Sigmoid colon (tissue), 4 donors: Measurements from ENCODE around the gene TAOK2.

Experiments used
- POLR2AphosphoS5 ChIP-seq, 4 donors: sonication (generic); formaldehyde crosslinking; IDR thresholded peaks; one replicate each; pipeline ENCODE4 v1.6.1; 2017; ENCODE audit warnings: antibody characterized with exemption in 4 of 4
- TF ChIP-seq, protein P1 (sequence below), 4 experiments: fragments of 450-650 bp in 3 of 4; fragments of 200-600 bp in 1 of 4; IDR thresholded peaks; one replicate each; pipeline ENCODE4 v1.5.1; 2016 to 2019; ENCODE audit warnings: antibody characterized with exemption in 4 of 4, mild to moderate bottlenecking in 3 of 4, moderate library complexity in 2 of 4

GRCh38 chr16:29963021-29963743 is 10.5 kb upstream of the TAOK2 start:
- TF ChIP-seq, protein P1, sequence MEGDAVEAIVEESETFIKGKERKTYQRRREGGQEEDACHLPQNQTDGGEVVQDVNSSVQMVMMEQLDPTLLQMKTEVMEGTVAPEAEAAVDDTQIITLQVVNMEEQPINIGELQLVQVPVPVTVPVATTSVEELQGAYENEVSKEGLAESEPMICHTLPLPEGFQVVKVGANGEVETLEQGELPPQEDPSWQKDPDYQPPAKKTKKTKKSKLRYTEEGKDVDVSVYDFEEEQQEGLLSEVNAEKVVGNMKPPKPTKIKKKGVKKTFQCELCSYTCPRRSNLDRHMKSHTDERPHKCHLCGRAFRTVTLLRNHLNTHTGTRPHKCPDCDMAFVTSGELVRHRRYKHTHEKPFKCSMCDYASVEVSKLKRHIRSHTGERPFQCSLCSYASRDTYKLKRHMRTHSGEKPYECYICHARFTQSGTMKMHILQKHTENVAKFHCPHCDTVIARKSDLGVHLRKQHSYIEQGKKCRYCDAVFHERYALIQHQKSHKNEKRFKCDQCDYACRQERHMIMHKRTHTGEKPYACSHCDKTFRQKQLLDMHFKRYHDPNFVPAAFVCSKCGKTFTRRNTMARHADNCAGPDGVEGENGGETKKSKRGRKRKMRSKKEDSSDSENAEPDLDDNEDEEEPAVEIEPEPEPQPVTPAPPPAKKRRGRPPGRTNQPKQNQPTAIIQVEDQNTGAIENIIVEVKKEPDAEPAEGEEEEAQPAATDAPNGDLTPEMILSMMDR (IDR thresholded peaks at IDR 0.05) = no peak
- no peak for TF ChIP-seq POLR2AphosphoS5 (IDR thresholded peaks at IDR 0.05)
